Immature natural killer cell (primary cell): Measurements from ENCODE around the gene CD8A. TPM values are rescaled to one million over a fixed set of nuclear protein-coding genes. Genes with fewer than 3 reads are reported as not detected.

Experiments
- polyA plus RNA-seq, 3 donors: library from polyadenylated mRNA; unstranded; fragments of 300-500 nt; fragmentation: Illumina TruSeq; gene quantifications; one replicate each; pipeline ENCODE4 v1.2.3, GENCODE V29; 2021

CD8A gene
- polyA plus RNA-seq, 3 donors from 2014 or later, result 76.9 to 131 (median 93.4) TPM

Other genes starting within 250 kb of the CD8A start
- gene CHMP3, start 227.5 kb downstream of the CD8A start, polyA plus RNA-seq, result 10 to 100 TPM; 44.1 to 72.1 (median 60.2) TPM
- 1 to 10 TPM; 2.4 to 4.9 (median 2.8) TPM for gene RNF103, start 167.0 kb downstream of the CD8A start, polyA plus RNA-seq
- gene RMND5A, start 70.6 kb downstream of the CD8A start, polyA plus RNA-seq, result 10 to 100 TPM; 14.8 to 27.2 (median 21.3) TPM
- gene CD8B, start 71.0 kb upstream of the CD8A start, polyA plus RNA-seq, result 10 to 100 TPM in 1 of 3 donors, 1 to 10 TPM in 2; 1.7 to 21.0 (median 5.5) TPM
- gene RGPD1, start 151.2 kb upstream of the CD8A start, polyA plus RNA-seq, result under 1 TPM in 2 of 3 donors, not detected in 1; 0.19 to 0.24 TPM
- under 1 TPM in 2 of 3 donors, not detected in 1; 0.52 to 0.67 TPM for gene PLGLB1, start 230.9 kb upstream of the CD8A start, polyA plus RNA-seq